ENCODE results near the gene CFAP46. TPM values are rescaled to one million over a fixed set of nuclear protein-coding genes. Genes with fewer than 3 reads are reported as not detected.

Gene CFAP46
- total and polyA plus RNA-seq, 2 of the 4 experiments (the other 2 are of a cell fraction) = 1.3 to 1.8 TPM

DNA sequence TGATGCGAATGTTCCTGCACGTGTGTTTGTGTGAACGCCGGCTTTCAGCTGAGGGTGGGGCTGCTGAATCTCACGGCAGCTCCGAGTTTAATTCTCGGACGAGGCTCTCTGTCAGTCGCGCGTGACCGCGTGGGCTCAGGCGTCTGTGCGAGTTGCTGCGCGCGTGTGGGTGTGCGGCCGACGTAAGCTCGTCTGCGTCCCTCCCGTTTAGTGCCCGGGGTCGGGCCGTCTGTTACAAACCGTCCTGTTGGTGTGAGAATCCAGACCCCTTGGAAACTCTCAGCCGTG, 41.6 kb upstream of the CFAP46 start:
- Histone ChIP-seq H2BK15ac (ENCODE audit: low read depth, low read length) (no peak overlapping the region), H3K9me3 (ENCODE audit: control insufficient read depth, insufficient read depth, low read length) (no peaks in the 10 kb centered on the region), H3K27ac (ENCODE audit: insufficient read depth, low read length) (no peak overlapping the region), H2AK5ac (ENCODE audit: low read depth, low read length) (no peak overlapping the region), H3K9ac (ENCODE audit: low read depth, low read length) (no peak overlapping the region), H3K23ac (ENCODE audit: low read depth, low read length) (no peak overlapping the region), H2BK5ac (ENCODE audit: low read depth, low read length, poor library complexity, severe bottlenecking) (no peak overlapping the region), H4K8ac (ENCODE audit: low read depth in 2 of 2, low read length in 2 of 2) (no peak overlapping the region), H3K18ac (ENCODE audit: low read depth, low read length) (no peak overlapping the region), H3K14ac (replicated peaks; ENCODE audit: low read depth, low read length) (no peak overlapping the region), H2BK120ac (ENCODE audit: low read depth, low read length) (no peak overlapping the region), H4K5ac (ENCODE audit: low read depth, low read length) (no peak overlapping the region), H3K56ac (ENCODE audit: extremely low read depth, insufficient read depth, low read length) (no peak overlapping the region), H3K27me3 (ENCODE audit: control insufficient read depth, insufficient read depth, low read length) (peaks cover 7% of the 10 kb centered on the region; the same call in 1 of the 2 replicates), H4K20me1 (ENCODE audit: insufficient read depth, low read length) (no peaks in the 10 kb centered on the region), H2AK9ac (replicated peaks; ENCODE audit: low read depth, low read length, poor library complexity) (no peak overlapping the region), H2AFZ (replicated peaks; ENCODE audit: low read length, poor library complexity) (no peak overlapping the region), H3K79me1 (ENCODE audit: low read depth in 1 of 2, low read length in 2 of 2) (no peaks in the 10 kb centered on the region), H3K4me1 (ENCODE audit: control insufficient read depth, insufficient read depth, low read length) (no peaks in the 10 kb centered on the region), H3K4ac (ENCODE audit: low read depth, low read length) (no peak overlapping the region), H2BK20ac (ENCODE audit: low read depth, low read length) (no peak overlapping the region), H3K9me1 (ENCODE audit: insufficient read depth, low read length) (no peaks in the 10 kb centered on the region), H3K36me3 (ENCODE audit: control insufficient read depth, insufficient read depth, low read length) (no peaks in the 10 kb centered on the region), H4K91ac (ENCODE audit: insufficient read depth, low read depth, low read length) (no peak overlapping the region), H3K4me2 (ENCODE audit: low read depth, low read length) (no peak overlapping the region), H3K4me3 (ENCODE audit: insufficient read depth, low read depth, low read length) (no peak overlapping the region)
- no peak for ATAC-seq (ENCODE audit: low read depth)
- TF ChIP-seq NFE2L2 (IDR thresholded peaks at IDR 0.05; ENCODE audit: low read depth, low read length) (no peak), POLR2A (IDR thresholded peaks at IDR 0.05; ENCODE audit: low read depth, low read length) (no peak), SMC3 (IDR thresholded peaks at IDR 0.05; ENCODE audit: low read depth, low read length) (no peak), BHLHE40 (IDR thresholded peaks at IDR 0.05; ENCODE audit: low read depth, low read length) (no peak), CHD1 (IDR thresholded peaks at IDR 0.05; ENCODE audit: low read depth, low read length) (no peak), MXI1 (IDR thresholded peaks at IDR 0.05; ENCODE audit: borderline replicate concordance, low read depth, low read length) (no peak), RAD21 (IDR thresholded peaks at IDR 0.05; ENCODE audit: low read length) (no peak), MAZ (IDR thresholded peaks at IDR 0.05; ENCODE audit: borderline replicate concordance, low read depth, low read length) (no peak), FOS (IDR thresholded peaks at IDR 0.05; ENCODE audit: low read depth, low read length) (no peak), CEBPB (IDR thresholded peaks at IDR 0.05; ENCODE audit: low read depth, low read length) (no peak)
- TF ChIP-seq, protein P1, sequence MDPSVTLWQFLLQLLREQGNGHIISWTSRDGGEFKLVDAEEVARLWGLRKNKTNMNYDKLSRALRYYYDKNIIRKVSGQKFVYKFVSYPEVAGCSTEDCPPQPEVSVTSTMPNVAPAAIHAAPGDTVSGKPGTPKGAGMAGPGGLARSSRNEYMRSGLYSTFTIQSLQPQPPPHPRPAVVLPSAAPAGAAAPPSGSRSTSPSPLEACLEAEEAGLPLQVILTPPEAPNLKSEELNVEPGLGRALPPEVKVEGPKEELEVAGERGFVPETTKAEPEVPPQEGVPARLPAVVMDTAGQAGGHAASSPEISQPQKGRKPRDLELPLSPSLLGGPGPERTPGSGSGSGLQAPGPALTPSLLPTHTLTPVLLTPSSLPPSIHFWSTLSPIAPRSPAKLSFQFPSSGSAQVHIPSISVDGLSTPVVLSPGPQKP (IDR thresholded peaks at IDR 0.05; ENCODE audit: borderline replicate concordance, low read depth, low read length) = no peak
- TF ChIP-seq, protein P2, sequence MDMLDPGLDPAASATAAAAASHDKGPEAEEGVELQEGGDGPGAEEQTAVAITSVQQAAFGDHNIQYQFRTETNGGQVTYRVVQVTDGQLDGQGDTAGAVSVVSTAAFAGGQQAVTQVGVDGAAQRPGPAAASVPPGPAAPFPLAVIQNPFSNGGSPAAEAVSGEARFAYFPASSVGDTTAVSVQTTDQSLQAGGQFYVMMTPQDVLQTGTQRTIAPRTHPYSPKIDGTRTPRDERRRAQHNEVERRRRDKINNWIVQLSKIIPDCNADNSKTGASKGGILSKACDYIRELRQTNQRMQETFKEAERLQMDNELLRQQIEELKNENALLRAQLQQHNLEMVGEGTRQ (IDR thresholded peaks at IDR 0.05; ENCODE audit: low read depth, low read length) = no peak
- TF ChIP-seq, protein P3, sequence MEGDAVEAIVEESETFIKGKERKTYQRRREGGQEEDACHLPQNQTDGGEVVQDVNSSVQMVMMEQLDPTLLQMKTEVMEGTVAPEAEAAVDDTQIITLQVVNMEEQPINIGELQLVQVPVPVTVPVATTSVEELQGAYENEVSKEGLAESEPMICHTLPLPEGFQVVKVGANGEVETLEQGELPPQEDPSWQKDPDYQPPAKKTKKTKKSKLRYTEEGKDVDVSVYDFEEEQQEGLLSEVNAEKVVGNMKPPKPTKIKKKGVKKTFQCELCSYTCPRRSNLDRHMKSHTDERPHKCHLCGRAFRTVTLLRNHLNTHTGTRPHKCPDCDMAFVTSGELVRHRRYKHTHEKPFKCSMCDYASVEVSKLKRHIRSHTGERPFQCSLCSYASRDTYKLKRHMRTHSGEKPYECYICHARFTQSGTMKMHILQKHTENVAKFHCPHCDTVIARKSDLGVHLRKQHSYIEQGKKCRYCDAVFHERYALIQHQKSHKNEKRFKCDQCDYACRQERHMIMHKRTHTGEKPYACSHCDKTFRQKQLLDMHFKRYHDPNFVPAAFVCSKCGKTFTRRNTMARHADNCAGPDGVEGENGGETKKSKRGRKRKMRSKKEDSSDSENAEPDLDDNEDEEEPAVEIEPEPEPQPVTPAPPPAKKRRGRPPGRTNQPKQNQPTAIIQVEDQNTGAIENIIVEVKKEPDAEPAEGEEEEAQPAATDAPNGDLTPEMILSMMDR (conservative IDR thresholded peaks at IDR 0.05; ENCODE audit: low read depth, low read length) = no peak
- in situ Hi-C loops (cut with MboI; ENCODE audit: low sequenced_read_pairs) = no loop called here
- 88% methylated on average over 19 of the region's 29 CpGs; no CpG with 5 or more reads in 1 of the 2 experiments for WGBS, 2 experiments (ENCODE audit: extremely low coverage in 2 of 2, insufficient read length in 1 of 2)
- intact Hi-C loops (cut with micrococcal nuclease) = no loop called here
- no TSS peak for BruUV-seq (replicated peaks)
- DNase-seq = no peak
- CTCF ChIA-PET = no interaction called here
- POLR2A ChIA-PET (ENCODE audit: unreplicated experiment) = no interaction called here
- dilution Hi-C loops (cut with HindIII; ENCODE audit: low sequenced_read_pairs, unreplicated experiment) = no loop called here
